ENCODE results near the gene DCAF11.

DCAF11 gene

GRCh38 chr14:24165785-24166184 lies 51.2 kb downstream of the DCAF11 start:
- no peak for FAIRE-seq

- FAIRE-seq, result no peak
These were observed 53.0 kb downstream of the DCAF11 start for GRCh38 chr14:24167469-24168114.

- no peak for FAIRE-seq
These were observed 57.1 kb downstream of the DCAF11 start, which contains the start of gene REC8 for GRCh38 chr14:24171422-24172260. REC8 (plus strand) TSS chr14:24172080; CDS start chr14:24172553, 473 bp downstream.

- FAIRE-seq, result no peak
These were observed 57.8 kb downstream of the DCAF11 start for GRCh38 chr14:24172261-24172860.

- FAIRE-seq, result no peak
These were observed 58.3 kb downstream of the DCAF11 start for GRCh38 chr14:24172871-24173281.

All from A204.1 (cell line).